Glutamatergic neuron (in vitro differentiated cells): ENCODE measurements around the gene UBTD2. TPM values are rescaled to one million over a fixed set of nuclear protein-coding genes. Genes with fewer than 3 reads are reported as not detected.

Experiments used
- DNase-seq: peaks from one replicate; pipeline ENCODE4 v3.0.0; 2022
- H3K27ac Mint-ChIP-seq: one replicate; pipeline ENCODE4 v1.8.0; 2020; ENCODE audit warnings: mild to moderate bottlenecking, mixed read lengths, inconsistent platforms; ENCODE audit not compliant: unreplicated experiment
- H3K27me3 Mint-ChIP-seq: one replicate; pipeline ENCODE4 v1.8.0; 2020; ENCODE audit warnings: mild to moderate bottlenecking, moderate library complexity, mixed read lengths, inconsistent platforms; ENCODE audit not compliant: unreplicated experiment
- H3K36me3 Mint-ChIP-seq: one replicate; pipeline ENCODE4 v1.8.0; 2020; ENCODE audit warnings: mild to moderate bottlenecking, mixed read lengths, inconsistent platforms; ENCODE audit not compliant: unreplicated experiment
- H3K4me1 Mint-ChIP-seq: one replicate; pipeline ENCODE4 v1.8.0; 2020; ENCODE audit warnings: mild to moderate bottlenecking, low read depth, mixed read lengths, inconsistent platforms; ENCODE audit not compliant: unreplicated experiment
- H3K4me3 Mint-ChIP-seq: one replicate; pipeline ENCODE4 v1.8.0; 2020; ENCODE audit warnings: mild to moderate bottlenecking, mixed read lengths, inconsistent platforms; ENCODE audit not compliant: unreplicated experiment
- H3K9me3 Mint-ChIP-seq: one replicate; pipeline ENCODE4 v1.8.0; 2020; ENCODE audit warnings: mild to moderate bottlenecking, moderate library complexity, mixed read lengths, inconsistent platforms; ENCODE audit not compliant: unreplicated experiment
- total RNA-seq: library from RNA; stranded (reverse); fragmentation: NEBNext Ultra II Directional; extraction: Animal tissue kit (Norgen Biotek cat#: 25700); gene quantifications from one replicate; pipeline ENCODE4 v1.2.1, GENCODE V29; 2021; ENCODE audit not compliant: unreplicated experiment
- TF ChIP-seq, protein P1 (sequence below): fragments of 200-600 bp; sonication (generic); IDR thresholded peaks from one replicate; pipeline ENCODE4 v1.5.0; 2021; ENCODE audit not compliant: partially characterized antibody, unreplicated experiment

UBTD2 gene
- total RNA-seq, 1 donor from 2014 or later: 68.1 TPM

DNA sequence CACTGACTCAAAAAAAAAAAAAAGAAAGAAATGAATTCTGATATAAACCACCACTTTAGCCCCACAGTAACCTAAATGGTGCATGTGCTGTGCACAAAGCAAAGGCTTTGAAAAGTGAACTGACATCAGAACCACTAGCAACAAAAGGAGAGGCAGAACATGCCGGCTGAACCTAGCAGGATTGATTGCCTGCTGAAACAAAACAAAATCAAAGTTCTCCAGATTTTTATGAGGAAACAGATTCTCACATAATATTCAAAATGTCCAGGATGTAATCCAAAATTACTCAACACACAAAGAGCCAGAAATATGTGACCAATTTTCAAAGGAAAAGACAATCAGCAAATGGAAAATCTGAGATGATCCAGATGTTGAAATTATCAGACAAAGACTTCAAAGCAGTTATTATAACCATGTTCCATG lies 37.9 kb downstream of the UBTD2 start:
- no peak overlapping the region for H3K27ac Mint-ChIP-seq
- TF ChIP-seq, protein P1, sequence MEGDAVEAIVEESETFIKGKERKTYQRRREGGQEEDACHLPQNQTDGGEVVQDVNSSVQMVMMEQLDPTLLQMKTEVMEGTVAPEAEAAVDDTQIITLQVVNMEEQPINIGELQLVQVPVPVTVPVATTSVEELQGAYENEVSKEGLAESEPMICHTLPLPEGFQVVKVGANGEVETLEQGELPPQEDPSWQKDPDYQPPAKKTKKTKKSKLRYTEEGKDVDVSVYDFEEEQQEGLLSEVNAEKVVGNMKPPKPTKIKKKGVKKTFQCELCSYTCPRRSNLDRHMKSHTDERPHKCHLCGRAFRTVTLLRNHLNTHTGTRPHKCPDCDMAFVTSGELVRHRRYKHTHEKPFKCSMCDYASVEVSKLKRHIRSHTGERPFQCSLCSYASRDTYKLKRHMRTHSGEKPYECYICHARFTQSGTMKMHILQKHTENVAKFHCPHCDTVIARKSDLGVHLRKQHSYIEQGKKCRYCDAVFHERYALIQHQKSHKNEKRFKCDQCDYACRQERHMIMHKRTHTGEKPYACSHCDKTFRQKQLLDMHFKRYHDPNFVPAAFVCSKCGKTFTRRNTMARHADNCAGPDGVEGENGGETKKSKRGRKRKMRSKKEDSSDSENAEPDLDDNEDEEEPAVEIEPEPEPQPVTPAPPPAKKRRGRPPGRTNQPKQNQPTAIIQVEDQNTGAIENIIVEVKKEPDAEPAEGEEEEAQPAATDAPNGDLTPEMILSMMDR: no peak
- DNase-seq: no peak
- peaks cover 6% of the 10 kb centered on the region for H3K27me3 Mint-ChIP-seq
- no peaks in the 10 kb centered on the region for H3K36me3 Mint-ChIP-seq
- no peak overlapping the region for H3K4me3 Mint-ChIP-seq
- H3K4me1 Mint-ChIP-seq: peaks cover 11% of the 10 kb centered on the region
- peaks cover 5% of the 10 kb centered on the region for H3K9me3 Mint-ChIP-seq

DNA sequence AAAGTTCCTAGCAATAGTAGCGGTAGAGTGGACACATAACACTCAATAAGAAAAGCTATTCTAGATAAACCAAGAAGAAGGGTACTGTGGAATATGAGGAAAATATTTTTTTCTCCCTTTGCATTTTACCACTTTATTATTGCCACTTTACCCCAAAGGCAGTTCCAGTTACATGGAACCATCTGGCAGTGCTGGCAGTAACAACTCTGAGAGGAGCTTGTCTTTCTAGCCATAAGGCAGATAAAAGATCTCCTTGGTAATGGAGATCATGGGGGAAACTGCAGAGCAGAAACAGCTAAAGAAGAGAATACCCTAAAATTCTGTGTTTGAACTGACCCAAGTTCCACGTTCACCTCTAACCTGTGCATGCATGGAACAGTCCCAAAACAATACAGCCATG lies 38.5 kb downstream of the UBTD2 start:
- TF ChIP-seq, protein P1: no peak
- peak overlapping the region; percentile 17 for H3K27ac Mint-ChIP-seq
- H3K9me3 Mint-ChIP-seq: peaks cover 5% of the 10 kb centered on the region
- H3K4me1 Mint-ChIP-seq: peaks cover 11% of the 10 kb centered on the region
- no peaks in the 10 kb centered on the region for H3K36me3 Mint-ChIP-seq
- H3K4me3 Mint-ChIP-seq: no peak overlapping the region
- peaks cover 6% of the 10 kb centered on the region for H3K27me3 Mint-ChIP-seq
- no peak for DNase-seq

DNA sequence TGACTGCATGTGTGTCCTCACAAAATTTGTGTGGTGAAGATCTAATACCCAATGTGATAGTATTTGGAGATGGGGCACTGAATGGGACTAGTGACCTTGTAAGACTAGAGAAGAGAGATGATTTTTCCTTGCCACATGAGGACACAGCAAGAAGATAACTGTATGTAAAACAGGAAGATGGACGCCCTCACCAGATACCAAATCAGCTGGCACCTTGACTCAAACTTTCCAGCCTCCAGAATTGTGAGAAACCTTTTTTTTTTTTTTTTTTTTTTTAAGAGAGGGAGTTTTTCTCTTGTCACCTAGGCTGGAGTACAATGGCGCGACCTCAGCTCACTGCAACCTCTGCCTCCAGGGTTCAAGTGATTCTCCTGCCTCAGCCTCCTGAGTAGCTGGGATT lies 40.3 kb downstream of the UBTD2 start:
- no peaks in the 10 kb centered on the region for H3K36me3 Mint-ChIP-seq
- H3K27ac Mint-ChIP-seq: no peak overlapping the region
- H3K4me3 Mint-ChIP-seq: no peak overlapping the region
- peaks cover 5% of the 10 kb centered on the region for H3K9me3 Mint-ChIP-seq
- H3K27me3 Mint-ChIP-seq: peaks cover 6% of the 10 kb centered on the region
- DNase-seq: no peak
- TF ChIP-seq, protein P1: no peak
- H3K4me1 Mint-ChIP-seq: peaks cover 11% of the 10 kb centered on the region

- TF ChIP-seq, protein P1: no peak
- no peaks in the 10 kb centered on the region for H3K36me3 Mint-ChIP-seq
Observed at GRCh38 chr5:172238334-172238733, 45.2 kb downstream of the UBTD2 start.

GRCh38 chr5:172235827-172236736 lies 47.5 kb downstream of the UBTD2 start:
- TF ChIP-seq, protein P1: no peak
- DNase-seq: no peak
- peak overlapping the region; percentile 18 for H3K27ac Mint-ChIP-seq
- H3K4me1 Mint-ChIP-seq: peaks cover 18% of the 10 kb centered on the region
- peak overlapping the region; percentile 23 for H3K4me3 Mint-ChIP-seq
- H3K9me3 Mint-ChIP-seq: no peaks in the 10 kb centered on the region
- no peaks in the 10 kb centered on the region for H3K36me3 Mint-ChIP-seq
- no peaks in the 10 kb centered on the region for H3K27me3 Mint-ChIP-seq

More at GRCh38 chr5:172238334-172238733, 45.2 kb downstream of the UBTD2 start:
- no peak for DNase-seq
- Mint-ChIP-seq H3K27me3 (peaks cover 2% of the 10 kb centered on the region), H3K4me1 (peaks cover 18% of the 10 kb centered on the region), H3K4me3 (no peak overlapping the region), H3K27ac (no peak overlapping the region), H3K9me3 (peaks cover 1% of the 10 kb centered on the region)
